ENCODE measurements around the gene HES6. TPM values are rescaled to one million over a fixed set of nuclear protein-coding genes. Genes with fewer than 3 reads are reported as not detected.

The HES6 gene
- total and polyA plus RNA-seq, 2 of the 8 experiments (the other 6 are each of a cell fraction or from before 2014, with no cell fraction given), result 32.6 to 36.3 TPM

- no peak for TF ChIP-seq KDM4A (IDR thresholded peaks at IDR 0.05; ENCODE audit: low read depth, low read length, severe bottlenecking)
- TF ChIP-seq SP4 (IDR thresholded peaks at IDR 0.05; ENCODE audit: low read length), result no peak
Observed at GRCh38 chr2:238244151-238244550, 4.3 kb upstream of the HES6 start (continued).
